Gastrocnemius medialis (tissue), 4 donors: ENCODE results near the gene PLEKHM1. TPM values are rescaled to one million over a fixed set of nuclear protein-coding genes. Genes with fewer than 3 reads are reported as not detected.

Experiments used
- ATAC-seq, 2 donors: fragments of 150-250 bp; one replicate each; pipeline ENCODE4 v1.9.1; 2016
- DNase-seq, 2 donors: peaks; one replicate each; pipeline ENCODE4 v3.0.0-alpha.2; 2019
- H3K27ac ChIP-seq, 4 donors: fragments of 200-600 bp; sonication (generic); 1 replicate in 1 of 4; 2 replicates in 3 of 4; pipeline ENCODE4 v1.5.1; 2016 to 2018; ENCODE audit warnings: mild to moderate bottlenecking in 2 of 4, moderate library complexity in 1 of 4
- H3K27me3 ChIP-seq, 3 donors: fragments of 200-600 bp; sonication (generic) in 2 of 3; 1 replicate in 1 of 3; 2 replicates in 2 of 3; pipeline versions ENCODE4 v1.5.1 to v1.6.0; 2016 to 2019; ENCODE audit warnings: mild to moderate bottlenecking in 1 of 3, moderate library complexity in 1 of 3
- H3K36me3 ChIP-seq, 2 donors: fragments of 200-600 bp; sonication (generic) in 1 of 2; one replicate each; pipeline ENCODE4 v1.5.1; 2017 to 2018
- H3K4me1 ChIP-seq, 2 donors: fragments of 200-600 bp; sonication (generic) in 1 of 2; one replicate each; pipeline ENCODE4 v1.5.1; 2016 to 2017; ENCODE audit warnings: mild to moderate bottlenecking in 2 of 2
- H3K4me3 ChIP-seq, 4 donors: fragments of 200-600 bp; sonication (generic) in 3 of 4; 1 replicate in 1 of 4; 2 replicates in 3 of 4; pipeline ENCODE4 v1.5.1; 2016 to 2019; ENCODE audit warnings: mild to moderate bottlenecking in 2 of 4
- H3K9me3 ChIP-seq, 3 donors: fragments of 200-600 bp; sonication (generic) in 2 of 3; 1 replicate in 1 of 3; 2 replicates in 2 of 3; pipeline ENCODE4 v1.5.1; 2016 to 2019
- CTCF ChIP-seq, 5 experiments: fragments of 450-650 bp in 3 of 5; fragments of 200-600 bp in 2 of 5; sonication (generic) in 2 of 5; IDR thresholded peaks in 4 of 5; conservative IDR thresholded peaks in 1 of 5; 1 replicate in 4 of 5; 2 replicates in 1 of 5; pipeline ENCODE4 v1.5.1; 2016 to 2019; ENCODE audit warnings: antibody characterized with exemption in 5 of 5, mild to moderate bottlenecking in 3 of 5, moderate library complexity in 3 of 5
- POLR2A ChIP-seq, 2 donors: fragments of 450-650 bp; IDR thresholded peaks; one replicate each; pipeline ENCODE4 v1.6.1; 2017; ENCODE audit warnings: antibody characterized with exemption in 2 of 2, mild to moderate bottlenecking in 2 of 2, moderate library complexity in 2 of 2
- in situ Hi-C, 4 donors: fragments of 200-750 bp; cut with MboI; loops; one replicate each; pipeline versions ENCODE4 v1.15.0 to v1.8.0; 2017; ENCODE audit warnings: low sequenced_read_pairs in 4 of 4
- intact Hi-C: fragments of 100-400 bp; cut with DNase I; formaldehyde crosslinking; loops from one replicate; pipeline ENCODE4 v1.15.1; 2023; ENCODE audit warnings: low total_unique reads
- total RNA-seq, 4 donors: library from RNA; depleted of rRNA; stranded (reverse); fragments of >200 nt; gene quantifications; one replicate each; pipeline versions ENCODE4 v1.1.0 to v1.2.3, GENCODE V29; 2016

The PLEKHM1 gene
- total RNA-seq, 4 donors from 2014 or later = 27.5 to 86.8 (median 31.3) TPM

GRCh38 chr17:45433159-45433535, 57.4 kb downstream of the PLEKHM1 start:
- Histone ChIP-seq H3K4me3 (peak overlapping the region in 3 of 4 donors; percentile 57 to 63 (median 58)), H3K4me1 (peaks cover 23 to 32% of the 10 kb centered on the region in 2 donors), H3K9me3 (no peaks in the 10 kb centered on the region), H3K27me3 (peaks cover 33 to 51% (median 42%) of the 10 kb centered on the region in 3 donors), H3K27ac (peak overlapping the region; percentile 14 to 69 (median 58)), H3K36me3 (peaks cover 0 to 26% of the 10 kb centered on the region in 2 donors)
- ATAC-seq (no peak), DNase-seq (no peak)
- TF ChIP-seq CTCF (IDR thresholded peaks at IDR 0.05 in 4 of 5, conservative IDR thresholded peaks at IDR 0.05 in 1 of 5) (no peak), POLR2A (IDR thresholded peaks at IDR 0.05) (no peak)
- in situ Hi-C loops = no loop called here
- intact Hi-C loops = no loop called here

- Histone ChIP-seq H3K27ac (peak within 1 kb of the TSS; percentile 14 to 74 (median 68)), H3K4me1 (peaks cover 25 to 34% of the 10 kb centered on the region in 2 donors), H3K27me3 (peaks cover 33 to 51% (median 42%) of the 10 kb centered on the region in 3 donors), H3K4me3 (peak within 1 kb of the TSS; percentile 51 to 63 (median 58)), H3K9me3 (no peaks in the 10 kb centered on the region), H3K36me3 (peaks cover 0 to 20% of the 10 kb centered on the region in 2 donors)
- in situ Hi-C loops = no loop called here
- intact Hi-C loops = no loop called here
- ATAC-seq = peak in 1 of 2 donors; percentile 18
- TF ChIP-seq CTCF (IDR thresholded peaks at IDR 0.05 in 4 of 5, conservative IDR thresholded peaks at IDR 0.05 in 1 of 5) (no peak), POLR2A (IDR thresholded peaks at IDR 0.05) (no peak)
- peak in 1 of 2 donors; percentile 34 for DNase-seq
Measured at GRCh38 chr17:45432405-45433158, 57.9 kb downstream of the PLEKHM1 start, which contains the start of gene ARHGAP27. Gene ARHGAP27, minus strand, starts transcription at chr17:45432870. Its CDS starts 2,591 bp downstream, at chr17:45430279.

- no peak for TF ChIP-seq POLR2A (IDR thresholded peaks at IDR 0.05)
- TF ChIP-seq CTCF (IDR thresholded peaks at IDR 0.05 in 4 of 5, conservative IDR thresholded peaks at IDR 0.05 in 1 of 5) = no peak
- H3K27ac ChIP-seq = peak overlapping the region; percentile 14 to 74 (median 68)
- H3K4me1 ChIP-seq = peaks cover 25 to 34% of the 10 kb centered on the region in 2 donors
- in situ Hi-C loops = no loop called here
- H3K4me3 ChIP-seq = peak overlapping the region; percentile 51 to 63 (median 58)
- intact Hi-C loops = no loop called here
- DNase-seq = peak in 1 of 2 donors; percentile 21
- peaks cover 33 to 51% (median 42%) of the 10 kb centered on the region in 3 donors for H3K27me3 ChIP-seq
- no peak for ATAC-seq
- H3K9me3 ChIP-seq = no peaks in the 10 kb centered on the region
- H3K36me3 ChIP-seq = peaks cover 0 to 12% of the 10 kb centered on the region in 2 donors
Measured at GRCh38 chr17:45431531-45432404, 58.8 kb downstream of the PLEKHM1 start.

GRCh38 chr17:45430738-45431530, 59.6 kb downstream of the PLEKHM1 start:
- peaks cover 33 to 51% (median 42%) of the 10 kb centered on the region in 3 donors for H3K27me3 ChIP-seq
- TF ChIP-seq POLR2A (IDR thresholded peaks at IDR 0.05) = no peak
- ATAC-seq = no peak
- DNase-seq = no peak
- peak overlapping the region; percentile 51 to 63 (median 58) for H3K4me3 ChIP-seq
- in situ Hi-C loops (no loop called here), intact Hi-C loops (no loop called here)
- H3K9me3 ChIP-seq = no peaks in the 10 kb centered on the region
- H3K4me1 ChIP-seq = peaks cover 25 to 34% of the 10 kb centered on the region in 2 donors
- peak overlapping the region in 1 of 4 donors; percentile 74 for H3K27ac ChIP-seq
- H3K36me3 ChIP-seq = peaks cover 0 to 4% of the 10 kb centered on the region in 2 donors
